CD4-positive, alpha-beta T cell treated with Interferon gamma for 1 hour (primary cell): ENCODE measurements around the gene ATP8B3.

Source experiments
- DNase-seq: peaks from one replicate; pipeline ENCODE4 v3.0.0-alpha.2; 2020

Gene ATP8B3

GRCh38 chr19:1734321-1734966, 77.6 kb downstream of the ATP8B3 start:
- no peak for DNase-seq
